KBM-7 (cell line): ENCODE results near the gene MAN2C1.
"Not testable (repeated sequence)": the region's sequence is repeated elsewhere in the genome, so short reads cannot be mapped to it uniquely, and the experiment has no call there.

Experiments
- DNase-seq: peaks from one replicate; pipeline ENCODE4 v3.0.0-alpha.2; 2015
- in situ Hi-C: fragments of 300-500 bp; cut with MboI; formaldehyde crosslinking; loops from 2 replicates; pipeline ENCODE4 v1.14.3; 2020; ENCODE audit warnings: low sequenced_read_pairs, low pct_unique_long_range_greater_than_20kb, mixed read lengths

MAN2C1 gene

GRCh38 chr15:75348562-75349350 lies 19.7 kb downstream of the MAN2C1 start:
- in situ Hi-C loops, result no loop called here
- no peak for DNase-seq

DNA sequence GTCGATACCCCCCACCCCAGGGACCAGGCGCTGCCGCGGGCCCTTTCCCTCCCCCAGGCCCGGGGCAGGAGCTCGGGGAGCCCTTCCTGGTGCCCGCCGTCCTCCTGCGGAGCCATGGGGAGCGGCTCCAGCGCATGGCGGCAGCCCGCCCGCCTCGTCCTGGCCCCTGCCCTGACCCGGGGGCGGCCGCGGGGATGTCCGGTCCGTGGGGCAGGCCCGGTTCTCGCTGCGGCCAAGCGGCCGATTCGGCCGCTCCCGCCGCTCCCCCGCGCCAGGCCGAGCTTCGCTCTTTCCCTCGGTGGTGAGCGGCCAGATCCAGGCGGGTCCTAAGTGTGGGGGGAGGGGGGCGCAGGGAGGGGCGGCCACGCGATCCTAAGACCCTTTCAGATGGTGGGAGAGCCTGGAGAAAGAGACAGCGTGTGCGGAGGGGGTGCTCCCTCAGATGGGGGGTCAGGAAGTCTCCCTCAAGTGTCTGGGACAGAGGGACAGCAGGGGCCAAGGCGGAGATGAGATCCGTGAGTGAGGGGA lies 20.3 kb downstream of the MAN2C1 start:
- DNase-seq, result no peak
- in situ Hi-C loops, result no loop called here

DNA sequence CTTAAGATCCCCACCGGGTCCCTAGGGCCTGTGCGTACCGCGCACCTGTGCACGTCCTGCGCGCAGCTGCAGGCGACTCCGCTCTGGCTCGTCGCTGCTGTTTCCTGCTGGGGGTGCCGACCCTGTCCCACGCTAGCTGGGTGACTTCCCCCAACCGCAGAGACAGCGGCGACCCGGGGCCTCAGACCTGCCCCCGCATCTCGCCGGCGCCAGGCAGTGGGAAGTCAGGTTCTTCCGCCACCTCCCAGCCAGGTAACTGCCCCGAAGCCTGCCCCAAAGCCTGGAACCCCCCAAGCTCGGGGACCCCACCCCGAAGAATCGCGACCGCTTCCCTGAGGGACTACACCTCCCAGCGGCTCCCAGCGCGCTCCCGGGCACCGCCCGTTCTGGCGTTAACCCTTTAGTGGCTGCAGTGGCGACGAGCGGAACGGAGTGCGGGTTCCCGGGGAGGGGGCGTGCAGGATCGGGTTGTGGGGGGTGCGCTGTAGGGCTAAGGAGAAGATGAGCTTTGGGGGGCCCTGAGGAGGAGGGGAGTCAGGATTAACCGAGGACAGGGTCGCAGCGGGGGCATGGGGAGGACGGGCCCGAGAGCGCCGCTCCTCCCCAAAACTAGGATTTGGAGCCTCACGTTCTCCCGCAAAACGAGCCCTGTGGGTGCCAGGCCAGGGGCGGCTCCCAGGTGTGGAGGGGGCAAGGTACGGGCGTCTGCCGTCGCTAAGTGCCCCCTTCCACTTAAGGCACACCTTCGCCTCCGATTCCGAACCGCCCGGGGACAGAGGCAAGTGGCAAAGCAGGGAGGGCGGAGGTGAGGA lies 21.0 kb downstream of the MAN2C1 start:
- DNase-seq, result peak; percentile 80
- in situ Hi-C loops, result no loop called here

- no peak for DNase-seq
- in situ Hi-C loops, result no loop called here
Observed at GRCh38 chr15:75346796-75347221, 21.6 kb downstream of the MAN2C1 start, which contains the start of gene NEIL1. NEIL1 (plus strand) TSS chr15:75347039; CDS start chr15:75348906, 1,867 bp downstream.

DNA sequence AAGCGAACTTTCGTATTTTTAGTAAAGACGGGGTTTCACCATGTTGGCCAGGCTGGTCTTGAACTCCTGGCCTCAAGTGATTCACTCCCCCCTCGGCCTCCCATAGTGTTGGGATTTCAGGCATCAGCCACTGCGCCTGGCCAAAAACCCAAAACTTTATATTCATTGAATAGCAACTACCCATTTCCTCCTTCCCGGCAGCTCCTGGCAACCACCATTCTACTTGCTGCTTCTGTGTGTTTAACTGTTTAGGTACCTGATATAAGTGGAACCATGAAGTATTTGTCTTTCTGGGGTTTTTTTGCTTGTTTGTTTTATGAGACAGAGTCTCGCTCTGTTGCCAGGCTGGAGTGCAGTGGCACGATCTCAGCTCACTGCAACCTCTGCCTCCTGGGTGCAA lies 24.5 kb downstream of the MAN2C1 start:
- in situ Hi-C loops, result not testable (repeated sequence)
- peak; percentile 67 for DNase-seq

DNA sequence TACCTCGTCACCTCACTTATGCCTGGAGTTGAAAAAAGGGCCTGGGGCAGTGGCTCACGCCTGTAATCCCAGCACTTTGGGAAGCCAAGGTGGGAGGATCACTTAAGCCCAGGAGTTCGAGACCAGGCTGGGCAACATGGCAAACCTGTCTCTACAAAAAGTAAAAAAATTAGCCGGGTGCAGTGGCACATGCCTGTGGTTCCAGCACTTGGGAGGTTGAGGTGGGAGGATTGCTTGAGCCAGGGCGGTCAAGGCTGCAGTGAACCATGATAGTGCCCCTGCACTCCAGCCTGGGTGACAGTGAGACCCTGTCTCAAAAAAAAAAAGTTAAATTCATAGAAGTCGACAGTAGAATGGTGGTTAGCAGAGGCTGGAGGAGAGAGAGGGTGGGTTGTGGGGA lies 26.2 kb downstream of the MAN2C1 start:
- no peak for DNase-seq
- in situ Hi-C loops, result no loop called here

GRCh38 chr15:75339531-75340240 lies 28.7 kb downstream of the MAN2C1 start:
- in situ Hi-C loops, result no loop called here
- no peak for DNase-seq

GRCh38 chr15:75338661-75339240 lies 29.7 kb downstream of the MAN2C1 start:
- DNase-seq, result no peak
- in situ Hi-C loops, result no loop called here

GRCh38 chr15:75335705-75336355 lies 32.6 kb downstream of the MAN2C1 start, which contains the start of gene COMMD4:
COMMD4 (plus strand) TSS chr15:75336063; CDS start chr15:75336090, 27 bp downstream.
- DNase-seq, result peak; percentile 95
- in situ Hi-C loops, result no loop called here

DNA sequence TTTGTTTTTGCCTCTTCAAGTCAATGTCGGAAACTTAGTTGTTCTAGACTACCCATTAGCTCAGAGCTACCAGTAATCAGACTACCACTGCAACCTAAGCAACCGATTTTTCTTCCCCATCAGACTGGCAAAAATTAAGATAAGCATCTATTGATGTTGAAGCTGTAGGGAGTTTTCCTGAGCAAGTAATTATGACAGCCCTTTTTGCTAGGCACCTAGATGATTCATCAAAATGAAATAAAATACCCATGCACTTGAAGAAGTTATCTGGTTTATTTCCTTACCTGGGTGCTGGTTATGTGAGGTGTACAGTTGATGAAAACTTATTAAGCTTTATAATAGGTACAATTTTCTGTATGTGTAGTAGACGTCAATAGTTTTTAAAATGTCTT lies 33.1 kb downstream of the MAN2C1 start:
- no peak for DNase-seq
- in situ Hi-C loops, result no loop called here

GRCh38 chr15:75333654-75334419 lies 34.6 kb downstream of the MAN2C1 start:
- DNase-seq, in situ Hi-C loops: not testable (repeated sequence)

DNA sequence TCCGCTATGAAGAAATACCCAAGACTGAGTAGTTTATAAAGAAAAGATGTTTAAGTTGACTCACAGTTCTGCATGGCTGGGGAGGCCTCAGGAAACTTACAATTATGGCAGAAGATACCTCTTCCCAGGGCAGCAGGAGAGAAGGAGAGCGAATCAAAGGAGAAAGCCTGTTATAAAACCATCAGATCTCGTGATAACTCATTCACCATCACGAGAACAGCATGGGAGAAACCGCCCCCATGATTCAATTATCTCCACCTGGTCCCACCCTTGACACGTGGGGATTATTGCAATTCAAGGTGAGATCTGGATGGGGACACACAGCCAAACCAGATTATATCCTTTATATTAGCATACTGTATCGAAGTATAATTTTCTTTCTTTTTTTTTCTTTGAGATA lies 36.3 kb downstream of the MAN2C1 start:
- in situ Hi-C loops, result not testable (repeated sequence)

DNA sequence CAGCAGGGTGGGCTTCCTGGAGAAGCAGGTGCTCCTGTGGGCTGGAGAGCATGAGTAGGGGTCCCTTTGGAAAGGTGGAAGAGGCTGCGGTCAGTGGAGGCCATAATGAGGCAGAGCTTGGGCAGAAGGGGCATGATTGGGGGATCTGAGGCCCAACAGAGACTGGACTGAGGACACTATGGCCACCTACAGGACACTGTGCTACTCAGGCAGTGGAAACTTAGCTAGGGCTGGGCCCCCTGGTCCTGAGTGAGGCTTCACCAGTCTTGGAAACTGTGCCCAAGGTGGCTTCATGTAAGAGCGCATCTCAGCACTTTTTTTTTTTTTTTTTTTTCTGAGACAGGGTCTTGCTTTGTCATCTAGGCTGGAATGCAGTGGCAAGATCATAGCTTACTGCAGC lies 38.8 kb downstream of the MAN2C1 start:
- no peak for DNase-seq
- in situ Hi-C loops, result no loop called here

More for the DNA sequence above, 36.3 kb downstream of the MAN2C1 start:
- DNase-seq, result not testable (repeated sequence)

DNA sequence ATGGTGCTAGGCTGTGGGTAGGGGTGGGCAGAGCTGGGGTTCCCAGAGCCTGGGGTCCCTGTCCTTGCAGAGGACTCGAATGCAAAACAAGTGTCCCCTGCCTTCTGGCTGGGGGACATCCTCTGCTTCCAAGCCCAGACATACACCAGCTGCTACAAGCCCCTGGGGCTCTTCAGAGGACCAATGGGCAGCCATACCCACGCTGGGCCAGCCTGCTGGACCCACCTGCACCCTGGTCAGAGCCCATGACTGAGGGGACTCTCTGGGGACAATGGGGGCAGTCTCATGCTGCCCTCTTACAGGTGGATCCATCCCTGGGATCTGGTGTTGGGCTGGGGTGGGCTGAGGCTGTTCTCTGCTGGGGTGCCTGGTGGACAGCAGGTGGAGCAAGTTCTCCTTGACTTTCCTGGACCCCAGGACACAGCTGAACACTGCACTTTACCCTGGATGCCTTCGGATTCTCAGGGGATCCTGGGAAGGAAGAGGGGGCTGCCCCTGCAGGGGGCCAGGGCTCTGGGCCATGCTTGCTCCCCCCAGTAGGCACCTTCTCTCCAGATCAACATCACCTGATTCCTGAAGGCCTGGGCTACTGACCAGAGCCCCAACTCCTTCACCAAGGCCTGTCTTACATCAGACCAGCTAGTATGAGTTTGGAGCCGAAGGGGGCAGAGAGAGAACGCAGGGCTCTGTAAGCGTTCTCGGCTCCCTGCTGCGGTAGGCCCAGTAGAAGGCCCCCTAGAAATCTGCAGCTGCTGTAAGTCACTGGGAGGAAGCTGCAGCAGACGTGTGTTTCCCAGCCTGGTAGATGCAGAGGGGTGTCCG lies 39.7 kb downstream of the MAN2C1 start:
- DNase-seq, result no peak
- in situ Hi-C loops, result no loop called here

DNA sequence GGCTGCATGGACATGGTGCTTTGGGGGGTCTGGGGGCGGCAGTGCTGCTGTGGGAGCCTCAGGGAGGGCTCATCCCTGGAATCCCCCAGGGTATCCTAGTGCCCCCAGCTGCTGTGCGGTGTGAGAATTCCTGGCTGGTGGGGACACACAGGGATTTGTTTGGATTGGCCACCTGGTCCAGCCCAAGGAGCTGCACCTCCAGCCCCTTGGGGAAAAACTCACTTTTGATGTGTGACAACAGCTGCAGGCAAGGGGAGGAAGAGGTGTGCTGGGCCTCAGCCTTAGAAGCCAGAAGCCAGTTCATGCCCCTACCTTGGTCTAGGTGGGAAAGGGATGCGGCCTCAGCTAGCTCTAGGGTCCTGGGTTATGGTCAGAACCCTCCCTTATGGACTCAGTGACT lies 40.9 kb downstream of the MAN2C1 start:
- in situ Hi-C loops, result no loop called here
- DNase-seq, result no peak

- in situ Hi-C loops, result no loop called here
- no peak for DNase-seq
Observed at GRCh38 chr15:75327005-75327404, 41.4 kb downstream of the MAN2C1 start.

- no peak for DNase-seq
- in situ Hi-C loops, result no loop called here
Observed at GRCh38 chr15:75325922-75326321, 42.5 kb downstream of the MAN2C1 start.
